ENCODE measurements around the gene RNF208.
A peak's percentile ranks its signal among the peaks of the same experiment; 100 is the strongest.

The RNF208 gene

GRCh38 chr9:137229903-137230704 is 8.1 kb upstream of the RNF208 start:
- POLR2A ChIA-PET: interaction anchor here (0.6 to 0.9 kb wide), 2 partner anchors 67 to 118 kb away, joined by 3 to 4 read pairs; no protein-coding TSS in a partner anchor
- Histone ChIP-seq H3K9me3 (ENCODE audit: control extremely low read depth in 1 of 5, control insufficient read depth in 4 of 5, insufficient read depth in 2 of 5, low read depth in 1 of 5, low read length in 4 of 5) (no peaks in the 10 kb centered on the region), H3K4me3 (ENCODE audit: control insufficient read depth in 1 of 7, extremely low read depth in 1 of 7, insufficient read depth in 4 of 7, low read depth in 2 of 7, low read length in 6 of 7) (no peak overlapping the region), H3K36me3 (ENCODE audit: control insufficient read depth in 4 of 4, insufficient read depth in 4 of 4, low read length in 3 of 4) (no peaks in the 10 kb centered on the region), H3K4me1 (ENCODE audit: control extremely low read depth in 1 of 4, control insufficient read depth in 4 of 4, insufficient read depth in 4 of 4, low read length in 3 of 4) (peaks cover 0 to 10% (median 5%) of the 10 kb centered on the region in 4 experiments), H3K27me3 (replicated peaks in 2 of 5; ENCODE audit: control insufficient read depth in 4 of 5, insufficient read depth in 5 of 5, low read length in 4 of 5) (peaks cover 0 to 42% (median 0%) of the 10 kb centered on the region in 5 experiments), H3K27ac (ENCODE audit: insufficient read depth in 1 of 2, low read depth in 1 of 2, low read length in 2 of 2, poor library complexity in 1 of 2, severe bottlenecking in 2 of 2) (no peak overlapping the region)
- DNase-seq: no peak
- CTCF ChIA-PET: interaction anchor here (0.5 to 1.9 kb wide), 4 partner anchors 22 to 112 kb away, joined by 3 to 9 read pairs (median 3); partner anchors contain the start of genes ANAPC2 and SSNA1
- WGBS (ENCODE audit: insufficient coverage): 63% methylated on average over 24 of the region's 31 CpGs

DNA sequence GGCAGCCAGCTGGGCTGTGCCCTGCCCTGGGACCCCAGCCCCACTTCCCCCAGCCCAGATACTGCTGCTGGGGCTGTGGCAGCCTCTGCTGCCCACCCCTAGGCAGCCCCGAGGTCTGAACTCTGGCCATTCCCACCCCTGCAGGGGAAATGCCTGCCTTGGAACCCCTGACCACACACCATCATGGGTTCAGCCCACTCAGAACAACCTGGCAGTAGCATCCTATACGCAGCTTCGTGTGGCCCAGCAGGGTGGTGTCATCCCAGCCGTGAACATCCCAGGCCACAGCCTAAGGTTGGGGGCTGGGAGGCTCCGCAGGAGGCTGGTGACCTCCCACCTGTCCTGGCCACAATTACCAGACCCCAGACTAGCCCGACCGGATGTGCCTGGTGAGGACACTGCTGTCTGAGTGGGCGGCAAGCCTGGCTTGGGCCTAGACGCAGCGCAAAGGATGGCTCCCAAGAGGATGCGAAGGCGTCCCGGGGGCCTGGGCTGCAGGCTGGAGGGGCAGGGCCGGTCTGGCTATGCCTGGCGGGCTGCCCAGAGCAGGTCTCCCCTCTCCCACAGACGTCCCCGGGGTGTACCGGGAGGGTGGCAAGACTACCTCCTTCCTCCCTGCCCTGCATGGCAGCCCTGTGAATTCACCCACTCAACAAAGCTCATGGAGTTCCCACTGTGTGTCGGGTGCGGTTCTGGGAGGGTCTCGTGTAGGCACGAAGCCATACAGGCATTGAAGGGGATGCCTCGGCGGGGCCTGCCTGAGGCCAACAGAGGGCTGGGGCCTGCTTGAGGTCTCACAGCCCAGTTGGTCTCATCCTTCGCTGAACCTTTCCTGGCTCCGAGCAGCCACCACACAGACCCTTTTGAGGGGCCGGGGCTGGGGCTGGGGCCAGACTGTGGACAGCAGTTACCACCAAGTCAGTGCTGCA is 7.2 kb upstream of the RNF208 start:
- no peak overlapping the region for H3K27ac ChIP-seq (ENCODE audit: insufficient read depth in 1 of 2, low read depth in 1 of 2, low read length in 2 of 2, poor library complexity in 1 of 2, severe bottlenecking in 2 of 2)
- H3K36me3 ChIP-seq (ENCODE audit: control insufficient read depth in 4 of 4, insufficient read depth in 4 of 4, low read length in 3 of 4): no peaks in the 10 kb centered on the region

DNA sequence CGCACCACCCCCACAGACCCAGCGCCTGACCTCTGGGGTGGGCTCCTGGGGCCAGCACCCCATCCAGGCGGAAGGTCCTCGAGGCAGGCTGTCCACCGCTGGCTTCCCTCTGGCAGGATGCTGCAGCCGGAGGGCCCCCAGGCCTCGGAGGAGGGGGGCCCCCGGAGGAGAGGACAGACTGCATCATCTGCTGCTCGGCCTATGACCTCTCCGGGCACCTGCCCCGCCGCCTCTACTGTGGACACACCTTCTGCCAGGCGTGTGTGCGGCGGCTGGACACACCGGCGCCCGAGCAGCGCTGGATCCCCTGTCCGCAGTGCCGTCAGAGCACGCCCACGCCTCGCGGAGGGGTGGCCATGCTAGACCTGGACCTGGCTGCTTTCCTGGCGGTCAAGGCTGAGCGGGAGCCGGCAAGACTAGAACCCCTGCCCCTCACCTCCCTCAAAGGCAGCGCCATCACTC is 6.5 kb upstream of the RNF208 start:
- Histone ChIP-seq H3K4me3 (ENCODE audit: control insufficient read depth in 1 of 7, extremely low read depth in 1 of 7, insufficient read depth in 4 of 7, low read depth in 2 of 7, low read length in 6 of 7) (no peak overlapping the region), H3K36me3 (ENCODE audit: control insufficient read depth in 4 of 4, insufficient read depth in 4 of 4, low read length in 3 of 4) (no peaks in the 10 kb centered on the region), H3K4me1 (ENCODE audit: control extremely low read depth in 1 of 4, control insufficient read depth in 4 of 4, insufficient read depth in 4 of 4, low read length in 3 of 4) (peaks cover 2 to 16% (median 13%) of the 10 kb centered on the region in 4 experiments), H3K27me3 (replicated peaks in 2 of 5; ENCODE audit: control insufficient read depth in 4 of 5, insufficient read depth in 5 of 5, low read length in 4 of 5) (peaks cover 0 to 35% (median 0%) of the 10 kb centered on the region in 5 experiments), H3K27ac (ENCODE audit: insufficient read depth in 1 of 2, low read depth in 1 of 2, low read length in 2 of 2, poor library complexity in 1 of 2, severe bottlenecking in 2 of 2) (no peak overlapping the region), H3K9me3 (ENCODE audit: control extremely low read depth in 1 of 5, control insufficient read depth in 4 of 5, insufficient read depth in 2 of 5, low read depth in 1 of 5, low read length in 4 of 5) (no peaks in the 10 kb centered on the region)
- WGBS (ENCODE audit: insufficient coverage): 82% methylated on average over 24 of the region's 29 CpGs
- ChIA-PET CTCF (interaction anchor here (1.2 to 6.3 kb wide), 7 partner anchors 24 to 110 kb away, joined by 3 to 46 read pairs (median 9); partner anchors contain the start of genes ANAPC2, NDOR1, SSNA1 and TMEM203), POLR2A (no interaction called here)
- DNase-seq: no peak

More for the DNA sequence above, 7.2 kb upstream of the RNF208 start:
- Histone ChIP-seq H3K27me3 (replicated peaks in 2 of 5; ENCODE audit: control insufficient read depth in 4 of 5, insufficient read depth in 5 of 5, low read length in 4 of 5) (peaks cover 0 to 38% (median 0%) of the 10 kb centered on the region in 5 experiments), H3K9me3 (ENCODE audit: control extremely low read depth in 1 of 5, control insufficient read depth in 4 of 5, insufficient read depth in 2 of 5, low read depth in 1 of 5, low read length in 4 of 5) (no peaks in the 10 kb centered on the region), H3K4me1 (ENCODE audit: control extremely low read depth in 1 of 4, control insufficient read depth in 4 of 4, insufficient read depth in 4 of 4, low read length in 3 of 4) (peaks cover 0 to 11% (median 8%) of the 10 kb centered on the region in 4 experiments), H3K4me3 (ENCODE audit: control insufficient read depth in 1 of 7, extremely low read depth in 1 of 7, insufficient read depth in 4 of 7, low read depth in 2 of 7, low read length in 6 of 7) (no peak overlapping the region)
- DNase-seq: no peak
- 74% methylated on average over 22 of the region's 27 CpGs for WGBS (ENCODE audit: insufficient coverage)
- ChIA-PET CTCF (interaction anchor here (0.5 to 1.9 kb wide), 4 partner anchors 21 to 111 kb away, joined by 3 to 9 read pairs (median 3); partner anchors contain the start of genes ANAPC2 and SSNA1), POLR2A (interaction anchor here (0.6 to 0.9 kb wide), 3 partner anchors 67 to 117 kb away, joined by 3 to 4 read pairs (median 3); no protein-coding TSS in a partner anchor)

- 47% methylated on average over 10 of the region's 18 CpGs for WGBS (ENCODE audit: insufficient coverage)
- ChIA-PET POLR2A (interaction anchor here (1.0 kb wide), 1 partner anchor 8 kb away, joined by 5 read pairs; no protein-coding TSS in a partner anchor), CTCF (interaction anchor here (0.7 to 6.3 kb wide), 18 partner anchors 9 to 159 kb away, joined by 3 to 46 read pairs (median 4); partner anchors contain the start of genes ANAPC2, NDOR1, SSNA1 and TMEM203)
- H3K27ac ChIP-seq (ENCODE audit: insufficient read depth in 1 of 2, low read depth in 1 of 2, low read length in 2 of 2, poor library complexity in 1 of 2, severe bottlenecking in 2 of 2): no peak overlapping the region
- no peak overlapping the region for H3K4me3 ChIP-seq (ENCODE audit: control insufficient read depth in 1 of 7, extremely low read depth in 1 of 7, insufficient read depth in 4 of 7, low read depth in 2 of 7, low read length in 6 of 7)
- no peak for DNase-seq
- no peaks in the 10 kb centered on the region for H3K9me3 ChIP-seq (ENCODE audit: control extremely low read depth in 1 of 5, control insufficient read depth in 4 of 5, insufficient read depth in 2 of 5, low read depth in 1 of 5, low read length in 4 of 5)
- peaks cover 2 to 18% (median 15%) of the 10 kb centered on the region in 4 experiments for H3K4me1 ChIP-seq (ENCODE audit: control extremely low read depth in 1 of 4, control insufficient read depth in 4 of 4, insufficient read depth in 4 of 4, low read length in 3 of 4)
- H3K36me3 ChIP-seq (ENCODE audit: control insufficient read depth in 4 of 4, insufficient read depth in 4 of 4, low read length in 3 of 4): no peaks in the 10 kb centered on the region
- peaks cover 0 to 35% (median 0%) of the 10 kb centered on the region in 5 experiments for H3K27me3 ChIP-seq (replicated peaks in 2 of 5; ENCODE audit: control insufficient read depth in 4 of 5, insufficient read depth in 5 of 5, low read length in 4 of 5)
These were observed 5.9 kb upstream of the RNF208 start for GRCh38 chr9:137227853-137228505.

DNA sequence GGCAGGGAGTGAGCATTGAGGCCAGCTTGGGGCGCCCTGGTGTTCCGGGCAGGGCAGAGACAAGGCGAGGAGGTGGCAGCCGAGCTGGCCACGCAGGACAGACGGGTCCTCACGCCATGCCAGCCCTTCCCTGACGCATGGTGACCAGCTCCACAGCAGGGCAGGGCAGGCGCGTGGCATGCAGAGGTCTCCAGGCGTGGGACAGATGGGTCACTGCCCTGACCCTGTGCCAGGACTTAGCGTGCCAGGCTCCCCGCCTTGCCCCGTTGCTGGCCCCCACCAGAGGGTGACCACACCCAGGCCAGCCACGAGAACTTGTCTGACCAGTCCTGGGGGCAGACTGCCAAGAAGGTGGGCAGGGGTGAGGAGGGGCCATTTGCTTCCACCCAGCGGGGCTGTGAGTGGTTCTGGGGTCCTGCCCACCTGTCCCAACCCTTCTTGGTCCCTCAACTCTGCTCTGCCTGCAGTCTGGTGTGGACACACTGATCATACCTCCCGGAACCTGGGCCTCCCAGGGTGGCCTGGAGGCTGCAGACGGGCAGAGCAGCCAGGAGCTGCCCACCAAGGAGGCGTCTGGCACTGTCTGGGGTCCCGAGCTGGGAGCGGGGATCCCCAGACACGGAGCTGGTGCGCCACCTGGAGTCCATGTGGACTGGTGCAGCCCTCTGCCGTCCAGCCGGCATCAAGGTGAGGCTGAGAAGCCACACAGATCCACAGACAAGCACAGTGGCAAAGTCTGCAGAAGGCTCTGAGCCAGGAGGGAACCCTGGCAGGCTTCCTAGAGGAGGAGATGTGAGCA is 5.2 kb upstream of the RNF208 start, which contains the start of gene RNF224:
RNF224 (plus strand) TSS at position 449 of the 799 bp plus-strand sequence. CDS start 834 bp downstream, outside the sequence.
- POLR2A ChIA-PET: interaction anchor here (0.6 to 1.0 kb wide), 2 partner anchors 9 to 12 kb away, joined by 3 to 5 read pairs; no protein-coding TSS in a partner anchor
- peaks cover 2 to 25% (median 22%) of the 10 kb centered on the region in 4 experiments for H3K4me1 ChIP-seq (ENCODE audit: control extremely low read depth in 1 of 4, control insufficient read depth in 4 of 4, insufficient read depth in 4 of 4, low read length in 3 of 4)
- CTCF ChIA-PET: interaction anchor here (0.7 to 6.3 kb wide), 26 partner anchors 9 to 174 kb away, joined by 3 to 46 read pairs (median 4); partner anchors contain the start of genes ANAPC2, NDOR1, SSNA1 and TMEM203
- 38% methylated on average over 21 of the region's 25 CpGs for WGBS (ENCODE audit: insufficient coverage)
- H3K27me3 ChIP-seq (replicated peaks in 2 of 5; ENCODE audit: control insufficient read depth in 4 of 5, insufficient read depth in 5 of 5, low read length in 4 of 5): peaks cover 0 to 35% (median 0%) of the 10 kb centered on the region in 5 experiments
- H3K4me3 ChIP-seq (ENCODE audit: control insufficient read depth in 1 of 7, extremely low read depth in 1 of 7, insufficient read depth in 4 of 7, low read depth in 2 of 7, low read length in 6 of 7): no peak within 1 kb of the TSS
- H3K9me3 ChIP-seq (ENCODE audit: control extremely low read depth in 1 of 5, control insufficient read depth in 4 of 5, insufficient read depth in 2 of 5, low read depth in 1 of 5, low read length in 4 of 5): no peaks in the 10 kb centered on the region
- no peaks in the 10 kb centered on the region for H3K36me3 ChIP-seq (ENCODE audit: control insufficient read depth in 4 of 4, insufficient read depth in 4 of 4, low read length in 3 of 4)
- H3K27ac ChIP-seq (ENCODE audit: insufficient read depth in 1 of 2, low read depth in 1 of 2, low read length in 2 of 2, poor library complexity in 1 of 2, severe bottlenecking in 2 of 2): no peak within 1 kb of the TSS
- DNase-seq: peak; percentile 77 to 88 (median 83)

Measured in common myeloid progenitor, CD34-positive (primary cell).